GM12865 (cell line): ENCODE measurements around the gene PLA2G6.

Experiments used
- DNase-seq: peaks from one replicate; pipeline ENCODE4 v3.0.0; 2010; ENCODE audit warnings: low read depth
- H3K4me3 ChIP-seq: 2 replicates; pipeline ENCODE4 v1.5.1; 2011; ENCODE audit warnings: mild to moderate bottlenecking, low read depth, low read length, control low read depth
- CTCF ChIP-seq: IDR thresholded peaks from 2 replicates; pipeline ENCODE4 v1.5.1; 2011; ENCODE audit warnings: low read length, control low read depth, low read depth, inconsistent platforms; ENCODE audit not compliant: insufficient read depth; ENCODE audit errors: missing control alignments

Gene PLA2G6

DNA sequence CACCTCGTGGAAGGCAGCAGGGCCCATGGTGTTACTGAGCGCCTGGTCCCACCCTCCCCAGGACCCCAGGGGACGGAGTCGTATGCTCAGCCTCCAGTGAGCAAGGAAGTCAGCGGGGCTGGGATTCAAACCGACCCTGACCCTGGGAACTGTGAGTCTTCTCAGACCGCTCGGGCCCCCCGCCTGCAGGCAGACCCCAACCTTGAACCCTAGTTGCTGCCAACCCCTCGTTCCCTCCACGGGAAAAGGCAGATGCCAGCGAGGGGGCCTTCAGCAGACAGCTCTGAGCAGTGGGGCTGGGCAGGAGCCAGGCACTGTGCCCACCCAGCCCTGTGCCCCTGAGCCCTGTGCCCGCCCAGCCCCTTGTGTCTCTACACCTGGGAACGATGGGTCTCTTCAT lies 104.0 kb downstream of the PLA2G6 start:
- DNase-seq = no peak
- H3K4me3 ChIP-seq = no peak overlapping the region
- TF ChIP-seq CTCF = no peak

GRCh38 chr22:38077096-38077495 lies 104.5 kb downstream of the PLA2G6 start:
- no peak overlapping the region for H3K4me3 ChIP-seq
- TF ChIP-seq CTCF = no peak
- DNase-seq = no peak

DNA sequence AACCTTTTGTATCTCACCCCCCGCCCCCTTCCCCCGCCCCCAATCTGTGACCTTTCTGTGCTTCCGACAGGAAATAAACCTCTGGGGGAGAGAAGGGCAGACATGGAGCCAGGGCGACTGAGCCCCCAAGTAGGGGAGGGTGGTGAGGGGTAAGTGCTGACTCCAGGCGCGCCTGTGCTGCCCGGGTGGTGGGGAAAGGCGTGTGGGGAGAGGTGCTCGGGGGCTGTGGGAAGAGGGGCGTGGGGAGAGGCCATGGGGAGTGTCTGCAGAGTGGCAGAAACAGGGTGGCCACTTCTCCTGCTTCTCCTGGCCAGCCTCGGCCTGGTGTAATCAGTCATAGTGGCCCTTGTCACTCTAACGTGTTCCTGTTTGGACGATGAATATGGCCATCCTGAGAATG lies 105.7 kb downstream of the PLA2G6 start:
- H3K4me3 ChIP-seq = no peak overlapping the region
- DNase-seq = no peak
- TF ChIP-seq CTCF = no peak

- DNase-seq = no peak
- no peak overlapping the region for H3K4me3 ChIP-seq
- no peak for TF ChIP-seq CTCF
These were observed 106.4 kb downstream of the PLA2G6 start for GRCh38 chr22:38075105-38075825.

- no peak for DNase-seq
- no peak overlapping the region for H3K4me3 ChIP-seq
- TF ChIP-seq CTCF = no peak
These were observed 107.2 kb downstream of the PLA2G6 start for GRCh38 chr22:38074181-38075104.

GRCh38 chr22:38073150-38074130 lies 108.2 kb downstream of the PLA2G6 start:
- no peak for DNase-seq
- no peak overlapping the region for H3K4me3 ChIP-seq
- no peak for TF ChIP-seq CTCF
